K562 (cell line): ENCODE measurements around the gene NELFA. TPM values are rescaled to one million over a fixed set of nuclear protein-coding genes. Genes with fewer than 3 reads are reported as not detected.
A peak's percentile ranks its signal among the peaks of the same experiment; 100 is the strongest.

Source experiments
- CHD4 ChIP-seq: fragments of 200-600 bp; sonication (generic); IDR thresholded peaks from 3 replicates; pipeline ENCODE4 v1.6.1; 2012; ENCODE audit warnings: low read depth, mild to moderate bottlenecking, mixed read lengths, low read length, inconsistent platforms; ENCODE audit not compliant: insufficient read depth, insufficient replicate concordance, poor library complexity, severe bottlenecking
- ERF ChIP-seq: fragments of 450-650 bp; formaldehyde crosslinking; IDR thresholded peaks from 2 replicates; pipeline ENCODE4 v1.4.0; 2020; ENCODE audit warnings: mild to moderate bottlenecking, mixed read lengths
- KAT7 ChIP-seq: sonication (generic); formaldehyde crosslinking; IDR thresholded peaks from 2 replicates; pipeline ENCODE4 v1.8.0; 2022; ENCODE audit warnings: missing genetic modification reagents, mild to moderate bottlenecking, borderline replicate concordance
- KAT8 ChIP-seq: fragments of 450-650 bp; IDR thresholded peaks from 2 replicates; pipeline ENCODE4 v1.6.1; 2016; ENCODE audit warnings: low read depth, mild to moderate bottlenecking
- MBD2 ChIP-seq: sonication (generic); IDR thresholded peaks from 2 replicates; pipeline ENCODE4 v1.6.1; 2016; ENCODE audit warnings: low read depth, borderline replicate concordance
- MYC ChIP-seq, 2 experiments: fragments of 250-450 bp in 1 of 2; sonication (Bioruptor Pico) in 1 of 2; IDR thresholded peaks; 2 replicates each; pipeline versions ENCODE4 v1.5.1 to v1.6.1; 2012 to 2021; ENCODE audit warnings: low read depth in 2 of 2, borderline replicate concordance in 1 of 2, improper control_type of control experiment in 1 of 2, low read length in 1 of 2, mild to moderate bottlenecking in 1 of 2, moderate library complexity in 1 of 2
- NCOA6 ChIP-seq: fragments of 450-650 bp; IDR thresholded peaks from 2 replicates; pipeline ENCODE4 v1.6.1; 2017; ENCODE audit warnings: mild to moderate bottlenecking
- NFXL1 ChIP-seq: fragments of 450-650 bp; formaldehyde crosslinking; IDR thresholded peaks from 2 replicates; pipeline ENCODE4 v1.4.0; 2021; ENCODE audit warnings: mild to moderate bottlenecking
- POLR2A ChIP-seq: fragments of 450-650 bp; conservative IDR thresholded peaks from 2 replicates; pipeline ENCODE4 v1.6.1; 2016
- SMARCE1 ChIP-seq: fragments of 450-650 bp; IDR thresholded peaks from 2 replicates; pipeline ENCODE4 v1.7.1; 2016; ENCODE audit warnings: mild to moderate bottlenecking
- ZBTB1 ChIP-seq: sonication (generic); formaldehyde crosslinking; IDR thresholded peaks from 2 replicates; pipeline ENCODE4 v1.8.1; 2023; ENCODE audit warnings: missing genetic modification reagents, low read depth, mild to moderate bottlenecking, borderline replicate concordance
- ZNF124 ChIP-seq: sonication (generic); formaldehyde crosslinking; IDR thresholded peaks from 2 replicates; pipeline ENCODE4 v1.8.1; 2022; ENCODE audit warnings: missing genetic modification reagents
- ZNF24 ChIP-seq: fragments of 450-650 bp; IDR thresholded peaks from 2 replicates; pipeline ENCODE4 v1.6.1; 2016
- ZNF263 ChIP-seq: sonication (generic); formaldehyde crosslinking; IDR thresholded peaks from 2 replicates; pipeline ENCODE4 v1.8.0; 2022; ENCODE audit warnings: mild to moderate bottlenecking, missing genetic modification reagents, borderline replicate concordance
- polyA plus RNA-seq, 8 experiments: library from polyadenylated mRNA; depleted of rRNA in 4 of 8; stranded (reverse) in 5 of 8; unstranded in 3 of 8; fragments of >200 nt; fragmentation: Nextera tagmentation in 2 of 8; fragmentation: Illumina TruSeq in 1 of 8; extraction: Ambion mirVana in 2 of 8; extraction: Trizol in 1 of 8; gene quantifications; 2 replicates each; pipeline versions ENCODE4 v1.2.1 to v1.2.3, GENCODE V29; 2011 to 2014; ENCODE audit warnings: inconsistent platforms in 1 of 8, missing spikeins in 1 of 8
- total RNA-seq, 7 experiments: library from RNA; depleted of rRNA in 6 of 7; stranded (reverse); fragments of >200 nt in 6 of 7; fragmentation: Illumina TruSeq in 2 of 7; extraction: Trizol in 2 of 7; gene quantifications; 2 replicates each; pipeline versions ENCODE4 v1.2.1 to v1.2.3, GENCODE V29; 2011 to 2021; ENCODE audit warnings: low replicate concordance in 1 of 7
- TF ChIP-seq, protein P1 (sequence below), 2 experiments: fragments of 450-650 bp in 1 of 2; sonication (generic) in 1 of 2; formaldehyde crosslinking in 1 of 2; IDR thresholded peaks in 1 of 2; conservative IDR thresholded peaks in 1 of 2; 2 replicates each; pipeline versions ENCODE4 v1.6.1 to v1.8.1; 2016 to 2023; ENCODE audit warnings: mild to moderate bottlenecking in 2 of 2, moderate library complexity in 2 of 2, inconsistent platforms in 1 of 2, missing genetic modification reagents in 1 of 2
- TF ChIP-seq, protein P2 (sequence below): fragments of 250-450 bp; sonication (Bioruptor Pico); IDR thresholded peaks from 2 replicates; pipeline ENCODE4 v1.4.0; 2020
- TF ChIP-seq, protein P3 (sequence below): sonication (generic); formaldehyde crosslinking; IDR thresholded peaks from 2 replicates; pipeline ENCODE4 v1.9.0; 2022; ENCODE audit warnings: mild to moderate bottlenecking, missing genetic modification reagents
- TF ChIP-seq, protein P4 (sequence below): sonication (generic); formaldehyde crosslinking; IDR thresholded peaks from 2 replicates; pipeline ENCODE4 v1.8.0; 2022; ENCODE audit warnings: mild to moderate bottlenecking, missing genetic modification reagents
- TF ChIP-seq, protein P5 (sequence below), 2 experiments: fragments of 450-650 bp in 1 of 2; sonication (generic) in 1 of 2; formaldehyde crosslinking; conservative IDR thresholded peaks; 2 replicates each; pipeline versions ENCODE4 v1.4.0 to v1.8.1; 2020 to 2022; ENCODE audit warnings: mild to moderate bottlenecking in 1 of 2, missing genetic modification reagents in 1 of 2
- TF ChIP-seq, protein P6 (sequence below): fragments of 450-650 bp; IDR thresholded peaks from 2 replicates; pipeline ENCODE4 v1.6.1; 2017; ENCODE audit warnings: antibody characterized with exemption

NELFA gene
- total and polyA plus RNA-seq, 9 of the 15 experiments (the other 6 are each of a cell fraction or from before 2014, with no cell fraction given) = 0.76 to 59.6 (median 14.8) TPM

DNA sequence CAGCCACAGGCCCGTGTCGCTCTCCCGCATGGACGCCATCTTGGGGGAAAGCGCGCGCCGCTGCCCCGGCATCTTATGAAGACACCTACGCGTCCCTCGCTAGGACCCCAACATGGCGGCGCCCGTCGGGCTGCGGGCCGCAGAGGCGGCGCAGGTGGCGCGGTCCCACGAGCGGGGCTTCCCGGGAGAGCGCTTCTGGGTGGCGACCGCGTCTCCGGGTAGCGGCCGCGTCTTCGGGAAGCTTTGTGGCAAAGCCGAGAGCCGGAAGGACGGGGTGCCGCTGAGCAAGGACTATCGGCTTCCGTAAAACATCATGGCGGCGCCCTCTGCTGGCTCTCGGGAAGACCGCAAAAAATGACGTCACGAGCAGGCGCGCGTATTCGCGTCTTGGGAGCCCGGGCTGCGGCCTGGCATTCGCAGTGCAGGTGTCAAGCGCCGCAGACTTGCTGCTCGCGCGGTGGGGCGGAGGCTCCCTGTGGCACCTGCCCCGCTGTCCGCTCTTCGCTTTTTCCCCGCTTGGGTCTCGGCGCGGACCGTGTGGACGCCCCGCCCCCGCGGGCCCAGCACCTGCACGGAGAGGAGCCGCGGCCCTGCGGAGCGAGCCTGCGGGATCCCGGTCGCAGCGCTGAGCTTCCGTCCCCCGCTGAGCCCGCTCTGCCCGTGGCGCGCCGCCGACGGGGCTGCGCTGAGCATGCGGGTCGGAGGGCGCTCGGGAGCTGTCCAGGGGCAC, at the start of gene NELFA (continued):
- TF ChIP-seq MBD2 = peak; percentile 76
- peak; percentile 68; the same call in 1 of the 2 replicates for TF ChIP-seq ZNF263 (CRISPR knock-in tag)
- TF ChIP-seq NFXL1 (CRISPR knock-in tag) = no peak
- TF ChIP-seq ERF (CRISPR knock-in tag) = peak; percentile 68; the same call in 1 of the 2 replicates
- peak; percentile 61 for TF ChIP-seq MYC (IDR thresholded peaks at IDR 0.05; ENCODE audit: low read depth, low read length)
- peak; percentile 77; the same call in 1 of the 2 replicates for TF ChIP-seq MYC (CRISPR knock-in tag; IDR thresholded peaks at IDR 0.05; ENCODE audit: borderline replicate concordance, low read depth)
- TF ChIP-seq NCOA6 = no peak
- TF ChIP-seq, protein P1, sequence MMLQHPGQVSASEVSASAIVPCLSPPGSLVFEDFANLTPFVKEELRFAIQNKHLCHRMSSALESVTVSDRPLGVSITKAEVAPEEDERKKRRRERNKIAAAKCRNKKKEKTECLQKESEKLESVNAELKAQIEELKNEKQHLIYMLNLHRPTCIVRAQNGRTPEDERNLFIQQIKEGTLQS (IDR thresholded peaks at IDR 0.05) = peak; percentile 98
- TF ChIP-seq, protein P1 (CRISPR knock-in tag; conservative IDR thresholded peaks at IDR 0.05) = peak; percentile 93
- TF ChIP-seq, protein P2, sequence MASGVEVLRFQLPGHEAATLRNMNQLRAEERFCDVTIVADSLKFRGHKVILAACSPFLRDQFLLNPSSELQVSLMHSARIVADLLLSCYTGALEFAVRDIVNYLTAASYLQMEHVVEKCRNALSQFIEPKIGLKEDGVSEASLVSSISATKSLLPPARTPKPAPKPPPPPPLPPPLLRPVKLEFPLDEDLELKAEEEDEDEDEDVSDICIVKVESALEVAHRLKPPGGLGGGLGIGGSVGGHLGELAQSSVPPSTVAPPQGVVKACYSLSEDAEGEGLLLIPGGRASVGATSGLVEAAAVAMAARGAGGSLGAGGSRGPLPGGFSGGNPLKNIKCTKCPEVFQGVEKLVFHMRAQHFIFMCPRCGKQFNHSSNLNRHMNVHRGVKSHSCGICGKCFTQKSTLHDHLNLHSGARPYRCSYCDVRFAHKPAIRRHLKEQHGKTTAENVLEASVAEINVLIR = peak; percentile 98
- TF ChIP-seq ZNF124 (CRISPR knock-in tag) = peak; percentile 70; the same call in 1 of the 2 replicates
- no peak for TF ChIP-seq KAT8
- 0 out of 2 replicates have a peak, but pooled peaks have one; percentile 45 for TF ChIP-seq ZNF24
- no peak for TF ChIP-seq SMARCE1
- TF ChIP-seq, protein P3, sequence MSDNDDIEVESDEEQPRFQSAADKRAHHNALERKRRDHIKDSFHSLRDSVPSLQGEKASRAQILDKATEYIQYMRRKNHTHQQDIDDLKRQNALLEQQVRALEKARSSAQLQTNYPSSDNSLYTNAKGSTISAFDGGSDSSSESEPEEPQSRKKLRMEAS = peak; percentile 87
- TF ChIP-seq, protein P4, sequence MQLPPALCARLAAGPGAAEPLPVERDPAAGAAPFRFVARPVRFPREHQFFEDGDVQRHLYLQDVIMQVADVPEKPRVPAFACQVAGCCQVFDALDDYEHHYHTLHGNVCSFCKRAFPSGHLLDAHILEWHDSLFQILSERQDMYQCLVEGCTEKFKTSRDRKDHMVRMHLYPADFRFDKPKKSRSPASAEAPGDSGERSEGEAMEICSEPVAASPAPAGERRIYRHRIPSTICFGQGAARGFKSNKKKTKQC (CRISPR knock-in tag) = 0 out of 2 replicates have a peak, but pooled peaks have one; percentile 46
- peak; percentile 85 for TF ChIP-seq POLR2A
- TF ChIP-seq ZBTB1 (CRISPR knock-in tag) = peak; percentile 45
- peak; percentile 80; the same call in 1 of the 2 replicates for TF ChIP-seq KAT7 (CRISPR knock-in tag)
- TF ChIP-seq, protein P5, sequence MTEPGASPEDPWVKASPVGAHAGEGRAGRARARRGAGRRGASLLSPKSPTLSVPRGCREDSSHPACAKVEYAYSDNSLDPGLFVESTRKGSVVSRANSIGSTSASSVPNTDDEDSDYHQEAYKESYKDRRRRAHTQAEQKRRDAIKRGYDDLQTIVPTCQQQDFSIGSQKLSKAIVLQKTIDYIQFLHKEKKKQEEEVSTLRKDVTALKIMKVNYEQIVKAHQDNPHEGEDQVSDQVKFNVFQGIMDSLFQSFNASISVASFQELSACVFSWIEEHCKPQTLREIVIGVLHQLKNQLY (CRISPR knock-in tag; conservative IDR thresholded peaks at IDR 0.05) = no peak; a peak in 1 of 4 replicates
- TF ChIP-seq, protein P6, sequence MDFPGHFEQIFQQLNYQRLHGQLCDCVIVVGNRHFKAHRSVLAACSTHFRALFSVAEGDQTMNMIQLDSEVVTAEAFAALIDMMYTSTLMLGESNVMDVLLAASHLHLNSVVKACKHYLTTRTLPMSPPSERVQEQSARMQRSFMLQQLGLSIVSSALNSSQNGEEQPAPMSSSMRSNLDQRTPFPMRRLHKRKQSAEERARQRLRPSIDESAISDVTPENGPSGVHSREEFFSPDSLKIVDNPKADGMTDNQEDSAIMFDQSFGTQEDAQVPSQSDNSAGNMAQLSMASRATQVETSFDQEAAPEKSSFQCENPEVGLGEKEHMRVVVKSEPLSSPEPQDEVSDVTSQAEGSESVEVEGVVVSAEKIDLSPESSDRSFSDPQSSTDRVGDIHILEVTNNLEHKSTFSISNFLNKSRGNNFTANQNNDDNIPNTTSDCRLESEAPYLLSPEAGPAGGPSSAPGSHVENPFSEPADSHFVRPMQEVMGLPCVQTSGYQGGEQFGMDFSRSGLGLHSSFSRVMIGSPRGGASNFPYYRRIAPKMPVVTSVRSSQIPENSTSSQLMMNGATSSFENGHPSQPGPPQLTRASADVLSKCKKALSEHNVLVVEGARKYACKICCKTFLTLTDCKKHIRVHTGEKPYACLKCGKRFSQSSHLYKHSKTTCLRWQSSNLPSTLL = no peak
- TF ChIP-seq CHD4 = no peak
